ENCODE data around the gene TMEFF2. TPM values are rescaled to one million over a fixed set of nuclear protein-coding genes. Genes with fewer than 3 reads are reported as not detected.

The TMEFF2 gene
- total RNA-seq, 2 donors from 2014 or later: 0.09 TPM; not detected in 1

- Mint-ChIP-seq H3K27me3 (ENCODE audit: insufficient read depth) (no peaks in the 10 kb centered on the region), H3K9me3 (no peaks in the 10 kb centered on the region), H3K36me3 (ENCODE audit: low read depth) (no peaks in the 10 kb centered on the region), H3K4me1 (no peaks in the 10 kb centered on the region), H3K4me3 (no peak overlapping the region), H3K27ac (no peak overlapping the region)
- Histone ChIP-seq H3K4me3 (ENCODE audit: low read length) (no peak overlapping the region), H3K27ac (ENCODE audit: low read depth, low read length) (no peak overlapping the region), H3K9me3 (ENCODE audit: control insufficient read depth, low read length) (no peaks in the 10 kb centered on the region), H3K9ac (ENCODE audit: extremely low read depth, low read length, poor library complexity, severe bottlenecking) (no peak overlapping the region), H3K4me1 (ENCODE audit: control insufficient read depth, insufficient read depth, low read length) (no peaks in the 10 kb centered on the region), H3K36me3 (ENCODE audit: control insufficient read depth, insufficient read depth, low read length) (no peaks in the 10 kb centered on the region), H3K27me3 (ENCODE audit: control insufficient read depth, insufficient read depth, low read length, poor library complexity, severe bottlenecking) (no peaks in the 10 kb centered on the region)
- no peak for DNase-seq
- TF ChIP-seq, protein P1, sequence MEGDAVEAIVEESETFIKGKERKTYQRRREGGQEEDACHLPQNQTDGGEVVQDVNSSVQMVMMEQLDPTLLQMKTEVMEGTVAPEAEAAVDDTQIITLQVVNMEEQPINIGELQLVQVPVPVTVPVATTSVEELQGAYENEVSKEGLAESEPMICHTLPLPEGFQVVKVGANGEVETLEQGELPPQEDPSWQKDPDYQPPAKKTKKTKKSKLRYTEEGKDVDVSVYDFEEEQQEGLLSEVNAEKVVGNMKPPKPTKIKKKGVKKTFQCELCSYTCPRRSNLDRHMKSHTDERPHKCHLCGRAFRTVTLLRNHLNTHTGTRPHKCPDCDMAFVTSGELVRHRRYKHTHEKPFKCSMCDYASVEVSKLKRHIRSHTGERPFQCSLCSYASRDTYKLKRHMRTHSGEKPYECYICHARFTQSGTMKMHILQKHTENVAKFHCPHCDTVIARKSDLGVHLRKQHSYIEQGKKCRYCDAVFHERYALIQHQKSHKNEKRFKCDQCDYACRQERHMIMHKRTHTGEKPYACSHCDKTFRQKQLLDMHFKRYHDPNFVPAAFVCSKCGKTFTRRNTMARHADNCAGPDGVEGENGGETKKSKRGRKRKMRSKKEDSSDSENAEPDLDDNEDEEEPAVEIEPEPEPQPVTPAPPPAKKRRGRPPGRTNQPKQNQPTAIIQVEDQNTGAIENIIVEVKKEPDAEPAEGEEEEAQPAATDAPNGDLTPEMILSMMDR (conservative IDR thresholded peaks at IDR 0.05): no peak
Observed at GRCh38 chr2:192099742-192100141, 95.0 kb downstream of the TMEFF2 start.

- no peaks in the 10 kb centered on the region for H3K9me3 ChIP-seq (ENCODE audit: control insufficient read depth, low read length)
Observed at GRCh38 chr2:192098814-192099491, 95.8 kb downstream of the TMEFF2 start.

DNA sequence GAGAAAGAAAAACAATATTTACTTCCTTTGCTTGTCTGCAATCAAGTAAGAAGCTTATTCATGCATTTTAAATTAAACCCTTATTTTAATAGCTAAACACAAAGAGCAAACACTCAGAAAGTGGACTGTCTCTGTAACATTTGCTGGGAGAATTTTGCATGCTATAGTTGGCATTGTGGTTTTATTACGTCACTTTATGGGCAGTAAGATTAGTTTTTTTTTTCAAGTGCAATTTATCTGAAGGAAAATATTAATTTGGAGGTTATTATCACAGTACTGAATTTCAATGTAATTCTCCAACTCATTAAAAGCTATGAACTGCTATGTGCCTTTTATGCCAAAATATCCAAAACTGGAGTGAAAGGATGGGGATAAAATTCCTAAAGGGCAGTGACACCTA lies 103.3 kb downstream of the TMEFF2 start:
- TF ChIP-seq, protein P1 (conservative IDR thresholded peaks at IDR 0.05): no peak
- no peaks in the 10 kb centered on the region for H3K9me3 ChIP-seq (ENCODE audit: control insufficient read depth, low read length)
- H3K27ac ChIP-seq (ENCODE audit: low read depth, low read length): no peak overlapping the region
- H3K27ac Mint-ChIP-seq: no peak overlapping the region
- no peak overlapping the region for H3K4me3 ChIP-seq (ENCODE audit: low read length)
- no peaks in the 10 kb centered on the region for H3K27me3 Mint-ChIP-seq (ENCODE audit: insufficient read depth)
- no peaks in the 10 kb centered on the region for H3K9me3 Mint-ChIP-seq
- no peaks in the 10 kb centered on the region for H3K27me3 ChIP-seq (ENCODE audit: control insufficient read depth, insufficient read depth, low read length, poor library complexity, severe bottlenecking)
- H3K4me1 ChIP-seq (ENCODE audit: control insufficient read depth, insufficient read depth, low read length): no peaks in the 10 kb centered on the region
- no peak overlapping the region for H3K9ac ChIP-seq (ENCODE audit: extremely low read depth, low read length, poor library complexity, severe bottlenecking)
- no peaks in the 10 kb centered on the region for H3K36me3 Mint-ChIP-seq (ENCODE audit: low read depth)
- no peaks in the 10 kb centered on the region for H3K36me3 ChIP-seq (ENCODE audit: control insufficient read depth, insufficient read depth, low read length)
- WGBS, 2 experiments (ENCODE audit: insufficient coverage in 1 of 2, insufficient read length in 1 of 2): 88 to 100% methylated on average over 1 of the region's 1 CpG
- peaks cover 5% of the 10 kb centered on the region for H3K4me1 Mint-ChIP-seq
- no peak overlapping the region for H3K4me3 Mint-ChIP-seq
- no peak for DNase-seq

More at GRCh38 chr2:192098814-192099491, 95.8 kb downstream of the TMEFF2 start:
- Mint-ChIP-seq H3K4me3 (no peak overlapping the region), H3K4me1 (no peaks in the 10 kb centered on the region), H3K9me3 (no peaks in the 10 kb centered on the region), H3K36me3 (ENCODE audit: low read depth) (no peaks in the 10 kb centered on the region), H3K27me3 (ENCODE audit: insufficient read depth) (no peaks in the 10 kb centered on the region), H3K27ac (no peak overlapping the region)
- Histone ChIP-seq H3K9ac (ENCODE audit: extremely low read depth, low read length, poor library complexity, severe bottlenecking) (no peak overlapping the region), H3K27ac (ENCODE audit: low read depth, low read length) (no peak overlapping the region), H3K36me3 (ENCODE audit: control insufficient read depth, insufficient read depth, low read length) (no peaks in the 10 kb centered on the region), H3K27me3 (ENCODE audit: control insufficient read depth, insufficient read depth, low read length, poor library complexity, severe bottlenecking) (no peaks in the 10 kb centered on the region), H3K4me3 (ENCODE audit: low read length) (no peak overlapping the region), H3K4me1 (ENCODE audit: control insufficient read depth, insufficient read depth, low read length) (no peaks in the 10 kb centered on the region)
- TF ChIP-seq, protein P1 (conservative IDR thresholded peaks at IDR 0.05): no peak
- no peak for DNase-seq
- 93% methylated on average over 2 of the region's 2 CpGs; no CpG with 5 or more reads in 1 of the 2 experiments for WGBS, 2 experiments (ENCODE audit: insufficient coverage in 1 of 2, insufficient read length in 1 of 2)
